ENCODE data around the gene ZNF205. TPM values are rescaled to one million over a fixed set of nuclear protein-coding genes. Genes with fewer than 3 reads are reported as not detected.
A peak's percentile ranks its signal among the peaks of the same experiment; 100 is the strongest.

Gene ZNF205
- total RNA-seq, 1 donor from 2014 or later, result not detected

GRCh38 chr16:3119701-3120408, 7.5 kb downstream of the ZNF205 start:
- intact Hi-C loops (cut with micrococcal nuclease), result loop anchor here (5.0 kb wide), 1 partner anchor 98 kb away; the partner anchor contains the start of genes HCFC1R1, THOC6 and TNFRSF12A
- no peaks in the 10 kb centered on the region for H3K9me3 Mint-ChIP-seq
- H3K36me3 Mint-ChIP-seq (ENCODE audit: low read depth), result peaks cover 5% of the 10 kb centered on the region
- no peak overlapping the region for H3K27ac Mint-ChIP-seq
- peaks cover 14% of the 10 kb centered on the region for H3K4me1 Mint-ChIP-seq
- TF ChIP-seq CTCF (IDR thresholded peaks at IDR 0.05), result no peak
- ATAC-seq (ENCODE audit: low read depth) (no peak), DNase-seq (no peak)
- H3K4me3 Mint-ChIP-seq, result no peak overlapping the region
- ChIA-PET POLR2A (interaction anchor here (0.5 to 0.6 kb wide), 2 partner anchors 61 to 216 kb away, joined by 5 to 9 read pairs; no protein-coding TSS in a partner anchor), CTCF (no interaction called here)
- no peaks in the 10 kb centered on the region for H3K27me3 Mint-ChIP-seq

GRCh38 chr16:3120435-3120834, 8.0 kb downstream of the ZNF205 start:
- H3K36me3 Mint-ChIP-seq (ENCODE audit: low read depth), result peaks cover 5% of the 10 kb centered on the region

GRCh38 chr16:3121851-3122467, 9.6 kb downstream of the ZNF205 start:
- Mint-ChIP-seq H3K4me3 (no peak overlapping the region), H3K36me3 (ENCODE audit: low read depth) (peaks cover 5% of the 10 kb centered on the region), H3K27ac (no peak overlapping the region), H3K9me3 (no peaks in the 10 kb centered on the region), H3K27me3 (no peaks in the 10 kb centered on the region), H3K4me1 (peaks cover 21% of the 10 kb centered on the region)
- DNase-seq (no peak), ATAC-seq (ENCODE audit: low read depth) (no peak)
- TF ChIP-seq CTCF (IDR thresholded peaks at IDR 0.05), result no peak
- CTCF ChIA-PET, result interaction anchor here (1.3 kb wide), 1 partner anchor 10 kb away, joined by 3 read pairs; no protein-coding TSS in a partner anchor
- intact Hi-C loops (cut with micrococcal nuclease), result loop anchor here (5.0 kb wide), 1 partner anchor 100 kb away; the partner anchor contains the start of genes HCFC1R1, THOC6 and TNFRSF12A
- POLR2A ChIA-PET, result interaction anchor here (0.6 to 2.1 kb wide), 4 partner anchors 9 to 98 kb away, joined by 3 to 9 read pairs (median 4); partner anchors contain the start of gene ZNF213

More at GRCh38 chr16:3120435-3120834, 8.0 kb downstream of the ZNF205 start:
- H3K4me3 Mint-ChIP-seq, result no peak overlapping the region
- no peaks in the 10 kb centered on the region for H3K27me3 Mint-ChIP-seq
- H3K9me3 Mint-ChIP-seq, result no peaks in the 10 kb centered on the region
- ATAC-seq (ENCODE audit: low read depth) (no peak), DNase-seq (no peak)
- TF ChIP-seq CTCF (IDR thresholded peaks at IDR 0.05), result no peak
- peaks cover 17% of the 10 kb centered on the region for H3K4me1 Mint-ChIP-seq
- intact Hi-C loops (cut with micrococcal nuclease), result loop anchor here (5.0 kb wide), 1 partner anchor 98 kb away; the partner anchor contains the start of genes HCFC1R1, THOC6 and TNFRSF12A
- CTCF ChIA-PET, result no interaction called here
- POLR2A ChIA-PET, result interaction anchor here (0.5 to 0.6 kb wide), 2 partner anchors 61 to 215 kb away, joined by 5 to 9 read pairs; no protein-coding TSS in a partner anchor
- no peak overlapping the region for H3K27ac Mint-ChIP-seq

- H3K36me3 Mint-ChIP-seq (ENCODE audit: low read depth), result peaks cover 5% of the 10 kb centered on the region
- no peak for ATAC-seq (ENCODE audit: low read depth)
- ChIA-PET CTCF (interaction anchor here (1.3 kb wide), 1 partner anchor 8 kb away, joined by 3 read pairs; no protein-coding TSS in a partner anchor), POLR2A (interaction anchor here (0.8 to 2.1 kb wide), 4 partner anchors 10 to 17 kb away, joined by 3 to 9 read pairs (median 4); partner anchors contain the start of gene ZNF213)
- peaks cover 26% of the 10 kb centered on the region for H3K4me1 Mint-ChIP-seq
- H3K27me3 Mint-ChIP-seq, result no peaks in the 10 kb centered on the region
- intact Hi-C loops (cut with micrococcal nuclease), result loop anchor here (5.0 kb wide), 1 partner anchor 101 kb away; the partner anchor contains the start of genes HCFC1R1, THOC6 and TNFRSF12A
- no peaks in the 10 kb centered on the region for H3K9me3 Mint-ChIP-seq
- no peak for DNase-seq
- peak overlapping the region; percentile 80 for H3K27ac Mint-ChIP-seq
- H3K4me3 Mint-ChIP-seq, result peak overlapping the region; percentile 98
- TF ChIP-seq CTCF (IDR thresholded peaks at IDR 0.05), result no peak
Measured at GRCh38 chr16:3122926-3123570, 10.7 kb downstream of the ZNF205 start.

Measured in activated B cell treated with CpG ODN at 0.5 μM for 24 hours (primary cell).